BE2C (cell line): Measurements from ENCODE around the gene TBX2.

ENCODE experiments used
- DNase-seq: peaks from one replicate; pipeline ENCODE4 v3.0.0-alpha.2; 2020
- H3K27me3 ChIP-seq: fragments of 250-450 bp; sonication (Bioruptor Pico); 2 replicates; pipeline ENCODE4 v1.5.1; 2020; ENCODE audit warnings: mild to moderate bottlenecking
- H3K36me3 ChIP-seq: fragments of 250-450 bp; sonication (Bioruptor Pico); 2 replicates; pipeline ENCODE4 v1.5.1; 2020; ENCODE audit warnings: mild to moderate bottlenecking
- H3K4me1 ChIP-seq: fragments of 250-450 bp; sonication (Bioruptor Pico); 2 replicates; pipeline ENCODE4 v1.5.1; 2020
- H3K4me3 ChIP-seq: 2 replicates; pipeline ENCODE4 v1.5.1; 2011; ENCODE audit warnings: low read depth, low read length
- H3K9me3 ChIP-seq: fragments of 250-450 bp; sonication (Bioruptor Pico); 2 replicates; pipeline ENCODE4 v1.5.1; 2020
- CTCF ChIP-seq: IDR thresholded peaks from 2 replicates; pipeline ENCODE4 v1.5.1; 2012; ENCODE audit warnings: mild to moderate bottlenecking, low read depth, low read length

The TBX2 gene

GRCh38 chr17:61451538-61452300 is 52.1 kb downstream of the TBX2 start:
- H3K4me3 ChIP-seq: no peak overlapping the region
- H3K36me3 ChIP-seq: no peaks in the 10 kb centered on the region
- no peak for TF ChIP-seq CTCF
- no peaks in the 10 kb centered on the region for H3K9me3 ChIP-seq
- no peaks in the 10 kb centered on the region for H3K27me3 ChIP-seq
- no peaks in the 10 kb centered on the region for H3K4me1 ChIP-seq
- DNase-seq: no peak

GRCh38 chr17:61452301-61453290 is 53.0 kb downstream of the TBX2 start, which contains the start of gene TBX4:
Gene TBX4 (plus strand): TSS chr17:61452422. CDS start chr17:61456491, 4,069 bp downstream.
- DNase-seq: no peak
- H3K4me3 ChIP-seq: no peak within 1 kb of the TSS

GRCh38 chr17:61453566-61454380 is 54.1 kb downstream of the TBX2 start:
- no peak for TF ChIP-seq CTCF
- DNase-seq: no peak
- no peaks in the 10 kb centered on the region for H3K4me1 ChIP-seq
- no peaks in the 10 kb centered on the region for H3K9me3 ChIP-seq
- no peaks in the 10 kb centered on the region for H3K36me3 ChIP-seq
- no peak overlapping the region for H3K4me3 ChIP-seq
- no peaks in the 10 kb centered on the region for H3K27me3 ChIP-seq

More at GRCh38 chr17:61452301-61453290, 53.0 kb downstream of the TBX2 start, which contains the start of gene TBX4:
- Histone ChIP-seq H3K36me3 (no peaks in the 10 kb centered on the region), H3K9me3 (no peaks in the 10 kb centered on the region), H3K4me1 (no peaks in the 10 kb centered on the region), H3K27me3 (no peaks in the 10 kb centered on the region)
- TF ChIP-seq CTCF: no peak

- Histone ChIP-seq H3K27me3 (no peaks in the 10 kb centered on the region), H3K9me3 (no peaks in the 10 kb centered on the region), H3K4me3 (no peak overlapping the region), H3K36me3 (no peaks in the 10 kb centered on the region), H3K4me1 (no peaks in the 10 kb centered on the region)
- TF ChIP-seq CTCF: no peak
- no peak for DNase-seq
These were observed 55.0 kb downstream of the TBX2 start for GRCh38 chr17:61454381-61455323.
